ENCODE results near the gene FFAR3. TPM values are rescaled to one million over a fixed set of nuclear protein-coding genes. Genes with fewer than 3 reads are reported as not detected.

Gene FFAR3
- total RNA-seq, 4 donors from 2014 or later, result 0.45 TPM; not detected in 3

DNA sequence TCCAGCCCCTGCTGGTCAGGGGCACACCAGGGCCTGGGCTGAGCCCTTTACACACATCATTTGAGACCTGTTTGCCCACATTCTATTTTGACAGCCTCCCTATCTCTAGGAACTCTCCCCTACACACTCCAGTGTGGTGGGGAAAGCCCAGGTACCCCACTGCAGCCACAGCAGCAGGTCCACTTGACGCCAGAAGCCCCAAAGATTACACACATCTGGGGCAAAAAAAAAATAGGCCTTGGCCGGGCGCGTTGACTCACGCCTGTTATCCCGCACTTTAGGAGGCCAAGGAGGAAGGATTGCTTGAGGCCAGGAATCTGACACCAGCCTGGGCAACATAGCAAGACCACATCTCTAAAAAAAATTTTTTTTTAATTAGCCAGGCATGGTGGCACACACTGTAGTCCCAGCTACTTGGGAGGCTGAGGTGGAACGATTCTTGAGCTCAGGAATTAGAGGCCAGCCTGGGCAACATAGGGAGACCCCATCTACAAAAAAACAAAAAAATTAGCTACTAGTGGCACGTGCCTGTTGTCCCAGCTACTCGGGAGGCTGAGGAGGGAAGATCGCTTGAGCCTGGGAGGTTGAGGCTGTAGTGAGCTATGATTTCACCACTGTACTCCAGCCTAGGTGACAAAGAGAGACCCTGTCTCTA is 47.3 kb upstream of the FFAR3 start:
- Histone ChIP-seq H3K27ac (peak overlapping the region in 1 of 3 donors; percentile 17), H3K36me3 (no peaks in the 10 kb centered on the region), H3K27me3 (no peaks in the 10 kb centered on the region), H3K9me3 (no peaks in the 10 kb centered on the region), H3K4me3 (replicated peaks in 1 of 3) (no peak overlapping the region), H3K4me1 (peaks cover 11 to 43% of the 10 kb centered on the region in 2 donors)
- intact Hi-C loops (cut with DNase I), result no loop called here
- WGBS, 2 donors, result 90 to 98% methylated on average over 10 of the region's 10 CpGs
- TF ChIP-seq POLR2A (IDR thresholded peaks at IDR 0.05) (no peak), CTCF (IDR thresholded peaks at IDR 0.05) (no peak)
- DNase-seq, result no peak

- intact Hi-C loops (cut with DNase I), result no loop called here
- WGBS, 2 donors, result 84 to 89% methylated on average over 16 to 20 of the region's 21 CpGs
- no peak for DNase-seq
- H3K36me3 ChIP-seq, result no peaks in the 10 kb centered on the region
- no peak overlapping the region for H3K4me3 ChIP-seq (replicated peaks in 1 of 3)
- TF ChIP-seq POLR2A (IDR thresholded peaks at IDR 0.05), result no peak
- no peak for TF ChIP-seq CTCF (IDR thresholded peaks at IDR 0.05)
- no peaks in the 10 kb centered on the region for H3K9me3 ChIP-seq
- no peaks in the 10 kb centered on the region for H3K27me3 ChIP-seq
- H3K27ac ChIP-seq, result no peak overlapping the region
- peaks cover 11 to 45% of the 10 kb centered on the region in 2 donors for H3K4me1 ChIP-seq
These were observed 46.2 kb upstream of the FFAR3 start for GRCh38 chr19:35311901-35312665.

DNA sequence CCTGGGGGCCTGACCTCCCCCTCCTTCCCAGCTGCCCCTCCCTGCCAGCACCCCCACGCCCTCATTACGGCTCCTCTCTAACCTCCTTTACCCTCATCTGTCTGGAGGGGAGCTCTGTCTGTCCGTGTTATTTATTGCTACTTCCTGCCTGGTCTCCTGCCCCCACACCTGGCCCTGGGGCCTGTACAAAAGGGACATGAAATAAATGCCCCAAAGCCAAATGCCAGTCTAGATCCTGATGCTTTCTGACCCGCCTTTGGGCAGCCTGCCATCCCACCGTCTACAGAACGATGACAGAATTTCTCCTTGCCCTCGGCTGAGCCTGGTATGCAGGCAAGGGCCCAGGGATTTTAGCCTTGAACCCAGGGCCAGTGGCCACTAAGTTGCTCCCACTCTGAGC is 44.7 kb upstream of the FFAR3 start:
- Histone ChIP-seq H3K27ac (no peak overlapping the region), H3K36me3 (no peaks in the 10 kb centered on the region), H3K4me3 (replicated peaks in 1 of 3) (no peak overlapping the region), H3K4me1 (peaks cover 5 to 47% of the 10 kb centered on the region in 2 donors), H3K9me3 (no peaks in the 10 kb centered on the region), H3K27me3 (no peaks in the 10 kb centered on the region)
- WGBS, 2 donors, result 54 to 75% methylated on average over 7 of the region's 7 CpGs
- DNase-seq, result no peak
- TF ChIP-seq CTCF (IDR thresholded peaks at IDR 0.05) (no peak), POLR2A (IDR thresholded peaks at IDR 0.05) (no peak)
- intact Hi-C loops (cut with DNase I), result no loop called here

DNA sequence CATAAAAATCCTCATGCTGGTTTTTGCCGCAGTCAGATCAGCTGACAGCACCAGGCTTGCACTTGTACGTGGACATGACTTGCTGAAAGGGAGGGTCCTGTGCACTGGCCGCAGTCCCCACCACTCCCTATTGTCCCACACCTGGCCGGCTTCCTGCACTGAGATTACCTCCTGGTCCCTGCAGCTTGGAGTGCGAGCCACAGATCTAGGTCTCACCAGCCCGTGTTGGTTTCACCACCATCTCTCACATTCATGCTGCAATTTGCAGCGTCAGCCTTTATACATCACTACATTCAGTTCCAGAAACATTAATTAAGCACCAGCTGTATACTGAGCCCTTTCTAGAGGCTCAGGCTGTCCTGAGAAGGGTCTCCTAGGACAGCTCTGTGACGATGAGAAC is 44.2 kb upstream of the FFAR3 start:
- Histone ChIP-seq H3K4me1 (peaks cover 8 to 47% of the 10 kb centered on the region in 2 donors), H3K9me3 (no peaks in the 10 kb centered on the region), H3K27me3 (no peaks in the 10 kb centered on the region), H3K27ac (no peak overlapping the region), H3K4me3 (replicated peaks in 1 of 3) (no peak overlapping the region), H3K36me3 (no peaks in the 10 kb centered on the region)
- intact Hi-C loops (cut with DNase I), result no loop called here
- WGBS, 2 donors, result 91 to 94% methylated on average over 7 to 8 of the region's 8 CpGs
- no peak for TF ChIP-seq POLR2A (IDR thresholded peaks at IDR 0.05)
- no peak for TF ChIP-seq CTCF (IDR thresholded peaks at IDR 0.05)
- DNase-seq, result no peak

DNA sequence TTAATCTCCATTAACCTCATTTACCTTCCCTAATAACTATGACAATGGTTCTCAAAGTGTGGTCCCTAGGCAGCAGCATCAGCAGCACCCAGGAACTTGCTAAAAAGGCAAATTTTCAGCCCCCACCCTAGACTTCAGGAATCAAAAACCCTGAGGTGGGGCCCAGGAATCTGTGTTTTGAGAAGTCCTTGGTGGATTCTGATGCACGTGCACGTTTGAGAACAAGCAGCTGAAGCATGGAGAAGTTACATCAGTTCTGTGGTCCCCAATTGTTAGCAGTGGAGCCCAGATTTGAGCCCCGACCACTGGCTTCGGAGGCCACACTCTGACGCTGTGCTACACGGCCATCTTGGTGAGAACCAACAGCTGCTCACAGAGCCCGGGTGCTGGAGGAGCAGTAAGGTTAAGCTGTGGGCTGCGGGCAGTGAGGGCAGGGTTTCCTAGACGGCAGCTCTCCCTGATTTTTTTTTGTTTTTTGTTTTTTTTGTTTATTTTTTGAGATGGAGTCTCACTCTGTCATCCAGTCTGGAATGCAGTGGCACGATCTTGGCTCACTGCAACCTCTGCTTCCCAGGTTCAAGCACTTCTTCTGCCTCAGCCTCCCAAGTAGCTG is 43.3 kb upstream of the FFAR3 start:
- TF ChIP-seq POLR2A (IDR thresholded peaks at IDR 0.05) (no peak), CTCF (IDR thresholded peaks at IDR 0.05) (no peak)
- no peak for DNase-seq
- H3K27me3 ChIP-seq, result no peaks in the 10 kb centered on the region
- H3K27ac ChIP-seq, result no peak overlapping the region
- intact Hi-C loops (cut with DNase I), result no loop called here
- no peaks in the 10 kb centered on the region for H3K36me3 ChIP-seq
- 91 to 93% methylated on average over 10 of the region's 10 CpGs for WGBS, 2 donors
- H3K9me3 ChIP-seq, result no peaks in the 10 kb centered on the region
- H3K4me3 ChIP-seq (replicated peaks in 1 of 3), result no peak overlapping the region
- H3K4me1 ChIP-seq, result peaks cover 13 to 47% of the 10 kb centered on the region in 2 donors
